HG02623 (cell line): ENCODE results near the gene PRPF31.
"Not testable (repeated sequence)": the region's sequence is repeated elsewhere in the genome, so short reads cannot be mapped to it uniquely, and the experiment has no call there.

Source experiments
- ATAC-seq: cut with Tn5 transposase; IDR thresholded peaks from one replicate; pipeline ENCODE4 v1.9.1; 2021; ENCODE audit warnings: moderate library complexity; ENCODE audit not compliant: unreplicated experiment

The PRPF31 gene

GRCh38 chr19:54160182-54160811 lies 44.7 kb downstream of the PRPF31 start:
- no peak for ATAC-seq

- ATAC-seq: no peak
These were observed 45.3 kb downstream of the PRPF31 start for GRCh38 chr19:54160854-54161253.

GRCh38 chr19:54162241-54162805 lies 46.8 kb downstream of the PRPF31 start:
- ATAC-seq: no peak

GRCh38 chr19:54162884-54163283 lies 47.3 kb downstream of the PRPF31 start:
- ATAC-seq: no peak

DNA sequence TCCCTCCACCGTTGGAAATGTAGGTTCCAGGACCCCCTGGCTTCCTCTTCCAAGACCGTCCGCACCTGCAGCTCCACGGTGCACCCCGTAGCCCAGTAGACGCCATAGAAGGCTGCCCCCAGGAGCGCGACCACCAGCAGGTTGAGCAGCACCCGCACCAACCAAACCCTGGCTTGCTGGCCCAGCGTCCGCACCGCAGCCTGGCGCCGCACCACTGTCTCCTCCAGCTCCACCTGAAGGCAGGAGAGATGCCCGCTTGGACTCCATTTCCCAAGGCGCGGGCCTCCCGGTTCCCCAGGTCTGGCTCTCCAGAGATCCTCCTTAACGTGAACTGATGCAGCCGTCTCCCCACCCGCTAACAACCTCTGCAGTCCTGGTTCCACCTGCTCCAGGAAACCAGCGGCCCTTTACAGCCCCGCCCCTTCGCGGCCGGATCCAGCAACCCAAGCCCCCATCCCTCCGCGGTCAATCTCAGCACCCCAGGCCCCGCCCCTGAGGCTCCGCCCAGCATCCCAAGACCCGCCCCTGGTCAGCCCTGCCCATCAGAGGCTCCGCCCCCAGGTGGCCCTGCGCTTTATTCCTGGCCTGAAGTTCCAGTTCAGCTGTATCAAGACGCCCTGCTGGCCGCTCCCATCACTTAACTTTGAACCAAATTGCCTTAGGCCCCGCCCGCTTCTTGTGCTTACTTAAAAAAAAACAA lies 49.0 kb downstream of the PRPF31 start:
- ATAC-seq: no peak

DNA sequence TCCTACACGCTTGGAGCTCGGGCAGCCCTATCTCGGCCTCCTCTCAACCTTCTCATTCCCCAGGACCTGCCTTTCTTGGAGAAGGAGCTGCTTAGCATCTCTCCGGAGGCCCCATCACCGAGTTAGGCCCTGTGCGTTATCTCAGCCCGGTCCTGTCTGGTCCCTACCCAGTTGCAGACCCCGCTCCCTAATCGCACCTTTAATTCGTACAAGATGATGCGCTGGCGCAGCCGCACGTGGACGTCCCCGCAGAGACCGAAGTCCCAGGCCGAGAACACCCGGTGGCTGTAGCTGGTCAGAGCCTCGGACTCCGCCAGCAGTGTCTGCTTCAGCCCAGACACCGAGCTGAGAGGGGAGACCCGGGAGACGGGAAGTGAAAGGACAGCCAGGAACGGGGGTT lies 49.7 kb downstream of the PRPF31 start:
- no peak for ATAC-seq

GRCh38 chr19:54168174-54168917 lies 52.8 kb downstream of the PRPF31 start:
- ATAC-seq: no peak

GRCh38 chr19:54169149-54169740 lies 53.7 kb downstream of the PRPF31 start:
- ATAC-seq: no peak

GRCh38 chr19:54171736-54172431 lies 56.3 kb downstream of the PRPF31 start:
- ATAC-seq: not testable (repeated sequence)

GRCh38 chr19:54172471-54173358 lies 57.2 kb downstream of the PRPF31 start, which contains the start of gene TMC4:
TSS of gene TMC4 (minus strand) at chr19:54173160. CDS start at chr19:54173117, 43 bp downstream.
- no peak for ATAC-seq

DNA sequence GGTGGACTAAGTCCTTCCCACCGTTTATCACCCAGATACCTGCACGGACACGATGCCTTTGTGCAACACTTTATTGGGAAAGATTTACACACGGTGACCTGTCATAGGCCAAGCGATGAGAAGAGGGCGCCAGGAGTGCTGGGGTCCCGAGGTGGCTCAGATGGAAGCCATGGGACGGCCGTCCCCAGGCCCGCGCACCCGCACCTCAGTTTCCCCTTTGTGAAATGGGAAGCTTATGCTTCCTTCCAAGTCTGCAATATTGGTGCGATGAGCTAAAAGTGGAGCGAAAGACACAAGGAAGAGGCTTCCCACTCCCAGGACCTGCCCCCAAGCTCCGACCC lies 57.8 kb downstream of the PRPF31 start:
- no peak for ATAC-seq

DNA sequence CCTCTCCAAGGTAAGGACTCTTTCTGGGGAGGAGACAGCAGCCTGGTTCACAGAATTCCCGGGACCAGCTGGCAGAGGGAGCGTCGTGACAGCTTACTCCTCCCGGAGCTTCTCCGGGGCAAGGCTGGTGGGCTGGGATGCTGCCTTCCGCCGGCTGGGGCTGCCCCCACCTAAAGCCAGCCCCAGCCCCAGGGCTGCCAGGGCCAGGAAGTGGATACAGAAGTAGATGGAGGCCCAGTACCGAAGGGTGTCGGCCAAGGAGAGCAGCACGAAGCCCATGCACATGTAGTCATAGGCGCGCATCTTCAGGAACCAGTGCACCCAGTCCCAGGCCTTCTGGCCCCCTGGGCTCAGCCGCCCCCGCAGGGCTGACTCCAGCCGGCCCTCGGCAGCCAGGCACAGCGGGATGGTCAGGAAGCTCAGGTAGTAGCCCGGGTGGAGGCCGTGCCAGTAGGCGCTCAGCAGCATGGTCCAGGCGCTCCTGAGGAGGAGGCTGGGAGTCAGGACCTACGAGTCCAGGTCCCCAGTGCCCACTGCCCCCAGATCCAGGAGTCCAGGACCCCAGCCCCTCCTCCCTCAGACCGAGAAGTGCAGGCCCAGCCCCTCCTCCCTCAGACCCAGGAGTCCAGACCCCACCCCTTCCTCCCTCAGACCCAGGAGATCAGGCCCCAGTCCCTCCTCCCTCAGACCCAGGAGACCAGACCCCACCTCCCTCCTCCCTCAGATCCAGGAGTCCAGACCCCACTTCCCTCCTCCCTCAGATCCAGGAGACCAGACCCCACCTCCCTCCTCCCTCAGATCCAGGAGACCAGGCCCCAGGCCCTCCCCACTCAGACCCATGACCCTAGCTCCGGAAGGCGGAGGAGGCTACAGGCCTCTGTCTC lies 58.6 kb downstream of the PRPF31 start:
- ATAC-seq: no peak

GRCh38 chr19:54178581-54179261 lies 63.2 kb downstream of the PRPF31 start:
- no peak for ATAC-seq

GRCh38 chr19:54179262-54179852 lies 63.8 kb downstream of the PRPF31 start:
- no peak for ATAC-seq

DNA sequence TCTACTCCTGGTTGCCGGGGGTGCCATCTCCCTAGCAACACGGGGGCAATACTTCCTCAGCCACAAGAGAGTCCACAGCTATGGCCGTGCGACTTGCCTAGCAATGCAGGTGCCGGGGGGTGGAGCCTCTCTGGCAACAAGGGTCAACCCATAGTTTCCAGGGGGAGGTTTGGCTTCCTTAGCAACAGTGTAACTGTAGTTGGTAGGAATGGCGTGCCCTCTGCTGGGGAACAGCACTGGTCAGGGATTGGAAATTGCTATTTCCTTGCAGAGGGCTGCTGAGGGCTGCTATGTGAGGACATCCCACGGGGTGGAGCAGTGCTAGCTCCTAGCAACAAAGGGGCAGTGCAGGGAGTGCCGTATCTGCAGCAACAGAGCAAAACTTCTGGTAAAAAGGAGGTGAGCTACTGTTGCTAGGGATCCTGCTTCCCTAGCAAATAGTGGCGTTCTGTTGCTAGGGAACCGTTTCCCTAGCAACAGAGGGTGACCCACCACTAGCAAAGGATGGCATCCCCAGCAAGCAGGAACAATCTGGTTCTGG lies 64.4 kb downstream of the PRPF31 start:
- ATAC-seq: no peak

DNA sequence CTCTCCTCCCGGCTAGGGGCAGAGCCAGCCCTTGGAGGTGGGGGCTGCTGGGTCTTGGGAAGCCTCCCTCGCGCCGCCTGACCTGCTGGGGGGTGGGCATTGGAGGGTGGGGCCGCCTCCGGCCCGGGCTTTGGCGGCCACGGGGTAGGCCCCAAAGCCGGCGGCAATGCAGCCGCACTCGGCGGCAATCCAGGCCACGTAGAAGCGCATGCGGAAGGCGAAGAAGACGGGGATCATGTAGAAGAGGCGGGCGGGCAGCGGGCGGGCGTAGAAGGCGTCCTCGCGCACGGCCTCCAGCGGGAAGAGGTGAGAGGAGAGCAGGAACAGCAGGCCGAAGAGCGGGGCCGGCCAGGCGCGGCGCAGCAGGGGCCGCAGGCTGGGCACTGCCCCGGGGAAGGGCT lies 65.1 kb downstream of the PRPF31 start:
- no peak for ATAC-seq
